ENCODE data around the gene MAGOHB.

GRCh38 chr12:10590966-10591365 lies 22.4 kb downstream of the MAGOHB start:
- TF ChIP-seq, protein P1, sequence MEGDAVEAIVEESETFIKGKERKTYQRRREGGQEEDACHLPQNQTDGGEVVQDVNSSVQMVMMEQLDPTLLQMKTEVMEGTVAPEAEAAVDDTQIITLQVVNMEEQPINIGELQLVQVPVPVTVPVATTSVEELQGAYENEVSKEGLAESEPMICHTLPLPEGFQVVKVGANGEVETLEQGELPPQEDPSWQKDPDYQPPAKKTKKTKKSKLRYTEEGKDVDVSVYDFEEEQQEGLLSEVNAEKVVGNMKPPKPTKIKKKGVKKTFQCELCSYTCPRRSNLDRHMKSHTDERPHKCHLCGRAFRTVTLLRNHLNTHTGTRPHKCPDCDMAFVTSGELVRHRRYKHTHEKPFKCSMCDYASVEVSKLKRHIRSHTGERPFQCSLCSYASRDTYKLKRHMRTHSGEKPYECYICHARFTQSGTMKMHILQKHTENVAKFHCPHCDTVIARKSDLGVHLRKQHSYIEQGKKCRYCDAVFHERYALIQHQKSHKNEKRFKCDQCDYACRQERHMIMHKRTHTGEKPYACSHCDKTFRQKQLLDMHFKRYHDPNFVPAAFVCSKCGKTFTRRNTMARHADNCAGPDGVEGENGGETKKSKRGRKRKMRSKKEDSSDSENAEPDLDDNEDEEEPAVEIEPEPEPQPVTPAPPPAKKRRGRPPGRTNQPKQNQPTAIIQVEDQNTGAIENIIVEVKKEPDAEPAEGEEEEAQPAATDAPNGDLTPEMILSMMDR (conservative IDR thresholded peaks at IDR 0.05; ENCODE audit: low read depth, low read length), result no peak
- TF ChIP-seq MXI1 (IDR thresholded peaks at IDR 0.05; ENCODE audit: borderline replicate concordance, low read depth, low read length) (no peak), FOS (IDR thresholded peaks at IDR 0.05; ENCODE audit: low read depth, low read length) (no peak), NFE2L2 (IDR thresholded peaks at IDR 0.05; ENCODE audit: low read depth, low read length) (no peak), ELK1 (IDR thresholded peaks at IDR 0.05; ENCODE audit: borderline replicate concordance, low read depth, low read length) (no peak), POLR2A (IDR thresholded peaks at IDR 0.05; ENCODE audit: low read depth, low read length) (no peak), CHD1 (IDR thresholded peaks at IDR 0.05; ENCODE audit: low read depth, low read length) (no peak)
- TF ChIP-seq, protein P2, sequence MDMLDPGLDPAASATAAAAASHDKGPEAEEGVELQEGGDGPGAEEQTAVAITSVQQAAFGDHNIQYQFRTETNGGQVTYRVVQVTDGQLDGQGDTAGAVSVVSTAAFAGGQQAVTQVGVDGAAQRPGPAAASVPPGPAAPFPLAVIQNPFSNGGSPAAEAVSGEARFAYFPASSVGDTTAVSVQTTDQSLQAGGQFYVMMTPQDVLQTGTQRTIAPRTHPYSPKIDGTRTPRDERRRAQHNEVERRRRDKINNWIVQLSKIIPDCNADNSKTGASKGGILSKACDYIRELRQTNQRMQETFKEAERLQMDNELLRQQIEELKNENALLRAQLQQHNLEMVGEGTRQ (IDR thresholded peaks at IDR 0.05; ENCODE audit: low read depth, low read length), result no peak
